DMS 273 treated with DMSO at 0.1 percent for 48 hours (cell line): ENCODE measurements around the gene RNMT.

Experiments used
- DNase-seq: peaks from one replicate; lab custom pipeline; 2025; lab: John Stamatoyannopoulos, UW

Gene RNMT

GRCh38 chr18:13813271-13813849 lies 86.9 kb downstream of the RNMT start:
- peak; percentile 18 for DNase-seq
